HG03558 (cell line): ENCODE data around the gene OR3A3.
"Not testable (repeated sequence)": the region's sequence is repeated elsewhere in the genome, so short reads cannot be mapped to it uniquely, and the experiment has no call there.

Experiments
- ATAC-seq: cut with Tn5 transposase; IDR thresholded peaks from one replicate; pipeline ENCODE4 v1.9.1; 2021; ENCODE audit warnings: moderate number of reproducible peaks; ENCODE audit not compliant: unreplicated experiment; ENCODE audit errors: extremely low read depth

Gene OR3A3

DNA sequence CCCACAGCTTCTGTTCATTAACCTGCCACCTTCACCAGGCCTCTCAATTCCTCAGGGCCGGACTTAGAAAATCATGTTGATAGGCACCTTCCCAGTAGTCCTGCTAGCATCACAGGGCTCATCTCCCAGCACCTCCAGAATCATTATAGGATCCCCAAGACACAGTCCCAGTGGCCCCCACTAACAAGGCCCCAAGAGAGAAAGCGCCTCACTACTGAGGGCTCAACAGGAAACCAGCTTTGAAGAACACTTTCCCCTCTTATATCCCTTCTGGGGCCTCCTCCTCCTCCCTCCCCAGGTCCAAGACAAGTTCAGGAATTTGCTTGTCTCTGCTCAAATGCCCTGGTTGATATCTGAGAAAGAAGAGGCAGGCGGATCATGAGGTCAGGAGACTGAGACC, at the start of gene OR3A3:
Gene OR3A3, plus strand, starts transcription at position 301 of the 400 bp plus-strand sequence.
- ATAC-seq = no peak

- not testable (repeated sequence) for ATAC-seq
These were observed 40.0 kb upstream of the OR3A3 start for GRCh38 chr17:3371167-3371566.

GRCh38 chr17:3378321-3378720, 32.8 kb upstream of the OR3A3 start:
- no peak for ATAC-seq

GRCh38 chr17:3381957-3382356, 29.2 kb upstream of the OR3A3 start:
- ATAC-seq = no peak

- no peak for ATAC-seq
These were observed 25.0 kb upstream of the OR3A3 start, which contains the start of gene OR3A2 for GRCh38 chr17:3385869-3386816. TSS of gene OR3A2 (minus strand) at chr17:3386308.

DNA sequence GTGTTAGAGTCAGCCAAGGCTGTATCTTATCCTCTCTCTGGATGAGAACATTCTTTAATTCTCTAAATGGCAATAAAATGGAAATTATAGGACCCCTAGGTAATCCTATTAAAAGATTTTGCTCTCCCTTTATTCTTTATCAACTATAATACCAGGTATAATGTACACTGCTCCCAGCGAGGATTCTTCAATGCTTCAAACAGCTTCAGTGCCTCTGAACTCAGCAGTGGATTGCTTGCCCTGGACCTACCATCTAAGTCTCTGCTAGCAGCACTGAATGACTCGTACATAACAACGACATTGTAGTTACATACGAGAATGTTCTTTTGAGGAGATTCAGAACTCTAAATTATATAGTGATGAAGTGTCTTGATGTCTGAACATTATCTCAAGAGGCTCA, 21.4 kb upstream of the OR3A3 start:
- no peak for ATAC-seq

DNA sequence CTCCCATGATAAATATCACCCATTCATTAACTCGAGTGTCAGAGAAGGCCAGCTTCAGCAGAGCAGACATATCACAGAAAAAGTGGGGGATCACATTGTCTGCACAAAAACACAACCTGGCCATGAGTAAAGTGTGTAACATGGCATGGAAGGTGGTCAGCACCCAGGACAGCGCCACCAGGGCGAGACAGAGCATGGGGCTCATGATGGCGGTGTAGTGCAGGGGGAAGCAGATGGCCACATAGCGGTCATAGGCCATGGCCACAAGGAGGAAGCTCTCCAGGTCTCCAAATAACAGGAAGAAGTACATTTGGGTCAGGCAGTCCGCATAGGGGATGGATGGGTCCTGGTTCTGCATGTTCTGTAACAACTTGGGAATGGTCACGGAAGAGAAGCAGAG, 13.4 kb upstream of the OR3A3 start:
- not testable (repeated sequence) for ATAC-seq

- ATAC-seq = no peak
These were observed 12.9 kb upstream of the OR3A3 start, which contains the start of gene OR1E1 for GRCh38 chr17:3398310-3398709. TSS of gene OR1E1 (minus strand) at chr17:3398410. CDS start at chr17:3398410, 0 bp downstream.

DNA sequence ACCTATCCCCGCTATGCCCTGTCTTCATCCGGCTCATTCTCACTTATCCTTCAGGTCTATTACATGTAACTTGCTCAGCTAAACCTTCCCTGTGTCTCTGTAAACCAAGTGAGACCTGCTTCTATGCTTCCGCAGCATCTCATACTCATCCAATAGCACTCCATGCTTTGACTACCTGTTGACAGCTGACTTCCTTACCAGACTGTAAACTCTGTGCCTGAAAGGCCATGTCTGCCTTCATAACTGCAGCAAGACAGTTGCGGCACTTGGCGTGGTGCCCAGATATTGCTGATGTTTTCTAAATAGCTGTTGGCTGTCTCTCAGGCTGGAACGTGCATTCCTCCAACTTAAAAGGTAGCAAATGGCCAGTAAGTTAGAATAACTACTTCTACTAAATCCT, 11.1 kb upstream of the OR3A3 start:
- ATAC-seq = no peak

- ATAC-seq = no peak
These were observed 9.4 kb upstream of the OR3A3 start for GRCh38 chr17:3401786-3402185.

DNA sequence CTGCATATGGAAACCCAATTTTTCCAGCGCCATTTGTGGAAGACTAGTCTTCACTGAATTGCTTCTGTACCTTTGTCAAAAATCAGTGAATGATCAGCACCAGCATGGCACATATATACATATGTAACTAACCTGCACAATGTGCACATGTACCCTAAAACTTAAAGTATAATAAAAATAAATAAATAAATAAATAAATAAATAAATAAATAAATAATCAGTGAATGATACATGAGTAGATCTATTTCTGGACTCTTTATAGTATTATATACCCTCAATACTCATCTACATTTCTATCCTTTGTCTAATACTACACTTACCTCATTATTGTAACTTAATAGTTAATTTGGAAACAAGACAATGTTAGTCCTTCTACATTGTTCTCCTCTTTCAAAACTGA, 7.3 kb upstream of the OR3A3 start:
- ATAC-seq = not testable (repeated sequence)

DNA sequence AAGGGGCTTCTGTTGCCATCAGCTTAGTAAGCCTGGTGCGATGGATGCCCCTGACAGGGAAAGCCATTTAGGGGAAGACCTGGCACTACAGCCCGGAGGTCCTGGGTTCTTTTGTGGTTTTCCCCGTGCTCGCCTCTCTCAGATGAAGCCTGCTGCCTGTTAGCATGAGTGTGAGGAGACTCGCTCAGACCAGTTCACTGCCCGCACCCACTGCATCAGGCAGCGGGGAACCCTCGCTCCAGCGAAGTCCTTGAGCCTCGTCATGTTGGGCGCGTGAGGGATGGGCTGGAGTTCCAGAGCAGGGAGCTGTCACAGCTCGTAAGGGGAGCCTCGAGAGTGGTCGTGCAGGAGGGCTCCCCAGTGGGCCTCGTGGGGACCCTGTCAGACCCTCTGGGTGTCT, 1.0 kb downstream of the OR3A3 start:
- not testable (repeated sequence) for ATAC-seq

- no peak for ATAC-seq
These were observed 4.4 kb downstream of the OR3A3 start for GRCh38 chr17:3415610-3416009.

DNA sequence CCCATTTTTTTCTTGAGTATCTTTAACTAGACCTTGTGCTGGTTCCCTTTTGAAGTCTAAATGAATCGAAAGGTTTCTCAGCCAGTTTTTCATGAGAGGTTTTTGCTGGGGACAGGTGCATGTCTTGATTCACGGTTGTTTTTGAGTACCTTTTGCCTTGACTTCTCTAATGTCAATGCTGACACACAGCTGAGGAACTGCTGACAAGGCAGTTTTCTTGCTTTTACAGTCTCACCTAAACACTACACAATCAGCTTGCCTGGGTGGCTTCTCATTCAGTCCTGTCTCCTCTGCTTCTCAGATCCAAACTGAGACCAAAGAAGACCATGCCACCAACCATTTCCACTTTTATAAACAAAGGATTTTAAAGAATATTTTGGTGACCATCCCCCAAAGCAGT, 7.1 kb downstream of the OR3A3 start:
- no peak for ATAC-seq

DNA sequence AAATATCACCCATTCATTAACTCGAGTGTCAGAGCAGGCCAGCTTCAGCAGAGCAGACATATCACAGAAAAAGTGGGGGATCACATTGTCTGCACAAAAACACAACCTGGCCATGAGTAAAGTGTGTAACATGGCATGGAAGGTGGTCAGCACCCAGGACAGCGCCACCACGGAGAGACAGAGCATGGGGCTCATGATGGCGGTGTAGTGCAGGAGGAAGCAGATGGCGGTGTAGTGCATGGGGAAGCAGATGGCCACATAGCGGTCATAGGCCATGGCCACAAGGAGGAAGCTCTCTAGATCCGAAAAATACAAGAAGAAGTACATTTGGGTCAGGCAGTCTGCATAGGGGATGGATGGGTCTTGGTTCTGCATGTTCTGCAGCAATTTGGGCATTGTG, 22.0 kb downstream of the OR3A3 start:
- not testable (repeated sequence) for ATAC-seq

GRCh38 chr17:3433741-3434140, 22.6 kb downstream of the OR3A3 start, which contains the start of gene OR1E2:
TSS of gene OR1E2 (minus strand) at chr17:3433841. CDS start at chr17:3433841, 0 bp downstream.
- ATAC-seq = no peak

- ATAC-seq = no peak
These were observed 27.2 kb downstream of the OR3A3 start for GRCh38 chr17:3438368-3438767.

DNA sequence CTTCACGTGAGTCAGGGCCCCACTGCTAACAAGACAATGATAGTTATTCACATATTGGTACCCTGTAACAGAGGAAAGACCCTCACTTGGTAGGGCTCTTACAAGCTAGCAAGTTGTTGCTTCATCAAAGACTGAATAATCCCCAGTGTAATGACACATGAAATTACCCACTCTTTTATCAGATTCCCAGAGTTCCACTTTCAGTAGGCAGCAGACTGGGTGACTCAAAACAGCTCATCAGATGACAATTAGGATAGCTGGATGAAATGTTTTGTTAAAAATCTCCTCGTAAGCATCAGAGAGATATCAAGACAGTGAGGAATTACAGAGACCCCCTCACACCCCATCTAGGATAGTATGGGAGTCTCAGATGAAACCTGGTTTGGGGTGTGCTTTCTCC, 29.3 kb downstream of the OR3A3 start:
- ATAC-seq = no peak

GRCh38 chr17:3447625-3448024, 36.5 kb downstream of the OR3A3 start:
- no peak for ATAC-seq

GRCh38 chr17:3448059-3448665, 37.0 kb downstream of the OR3A3 start:
- ATAC-seq = no peak

GRCh38 chr17:3466355-3466754, 55.2 kb downstream of the OR3A3 start:
- ATAC-seq = not testable (repeated sequence)
